Raji (cell line): ENCODE data around the gene CCNY.

Experiments used
- POLR2A ChIP-seq: IDR thresholded peaks from 2 replicates; pipeline ENCODE4 v1.6.1; 2011; ENCODE audit warnings: low read depth, low read length, control low read depth; ENCODE audit not compliant: insufficient read depth

Gene CCNY

DNA sequence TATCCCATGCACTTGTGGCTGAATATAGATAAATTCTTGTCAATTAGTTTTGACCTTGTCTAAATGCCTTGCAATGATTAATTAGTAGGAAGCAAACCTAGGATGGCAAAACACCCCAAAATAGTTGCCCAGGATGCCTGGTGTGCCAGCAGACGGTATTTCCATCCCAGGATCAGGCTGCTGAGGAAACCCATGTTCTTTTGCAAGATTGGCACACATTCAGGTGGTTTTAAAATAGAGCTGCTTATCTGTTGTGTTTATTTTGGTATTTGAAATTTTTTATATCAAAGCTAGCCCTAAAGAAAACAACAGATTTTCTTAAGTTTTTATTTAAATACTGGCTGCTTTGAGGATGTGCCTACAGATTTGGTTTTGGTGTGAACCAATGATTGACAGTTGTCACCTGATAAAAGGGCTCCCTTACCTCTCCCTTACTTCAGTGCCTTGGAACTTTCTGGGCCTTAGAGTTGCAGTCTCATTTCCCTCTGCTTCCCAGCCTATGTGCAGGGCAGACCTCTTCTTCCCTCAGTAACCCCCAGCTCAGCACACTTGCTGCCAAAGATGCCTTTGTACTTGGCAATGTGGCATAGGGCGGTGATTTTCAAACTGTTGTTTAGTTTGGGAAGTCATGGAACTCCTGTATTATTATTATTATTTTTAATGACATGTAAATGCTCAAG lies 54.0 kb downstream of the CCNY start:
- no peak for TF ChIP-seq POLR2A

GRCh38 chr10:35390843-35391152 lies 54.5 kb downstream of the CCNY start:
- TF ChIP-seq POLR2A = no peak

DNA sequence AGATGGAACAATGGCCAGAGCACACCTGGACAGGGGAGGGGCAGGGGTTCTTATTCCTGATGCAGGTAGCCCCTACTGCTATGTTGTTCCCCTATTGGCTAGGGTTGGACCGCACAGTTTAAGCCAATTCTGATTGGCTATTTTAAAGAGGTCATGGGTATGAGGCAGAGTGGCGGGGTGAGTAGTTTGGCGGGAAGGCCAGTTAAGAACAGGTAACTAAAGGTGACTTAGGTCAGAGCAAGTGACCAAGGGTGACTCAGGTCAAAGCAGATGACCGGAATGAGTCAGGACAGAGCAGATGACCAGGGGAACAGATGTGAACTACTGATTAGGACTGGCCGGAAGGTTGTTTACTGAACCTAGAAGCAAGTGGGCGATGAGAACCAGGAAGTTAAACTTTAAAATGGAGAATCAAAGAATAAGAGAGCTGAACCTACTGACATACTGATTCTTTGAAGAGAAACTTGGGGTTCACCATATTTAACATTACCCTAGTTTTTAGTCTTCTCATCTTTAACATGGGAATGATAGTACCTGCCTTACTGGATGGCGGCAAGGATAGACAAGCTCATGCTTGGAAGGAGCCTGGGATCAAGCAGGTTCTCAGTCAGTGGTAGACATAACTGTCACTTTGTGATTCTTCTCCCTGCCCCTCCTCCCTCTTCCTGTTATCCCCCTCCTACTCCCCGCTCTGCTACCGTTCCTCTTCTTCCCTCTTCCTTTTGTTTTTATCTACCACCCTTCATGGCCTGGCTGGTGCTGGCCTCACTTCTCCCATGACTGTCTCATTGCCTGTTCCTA lies 55.0 kb downstream of the CCNY start:
- no peak for TF ChIP-seq POLR2A

GRCh38 chr10:35391954-35392262 lies 55.6 kb downstream of the CCNY start:
- no peak for TF ChIP-seq POLR2A

DNA sequence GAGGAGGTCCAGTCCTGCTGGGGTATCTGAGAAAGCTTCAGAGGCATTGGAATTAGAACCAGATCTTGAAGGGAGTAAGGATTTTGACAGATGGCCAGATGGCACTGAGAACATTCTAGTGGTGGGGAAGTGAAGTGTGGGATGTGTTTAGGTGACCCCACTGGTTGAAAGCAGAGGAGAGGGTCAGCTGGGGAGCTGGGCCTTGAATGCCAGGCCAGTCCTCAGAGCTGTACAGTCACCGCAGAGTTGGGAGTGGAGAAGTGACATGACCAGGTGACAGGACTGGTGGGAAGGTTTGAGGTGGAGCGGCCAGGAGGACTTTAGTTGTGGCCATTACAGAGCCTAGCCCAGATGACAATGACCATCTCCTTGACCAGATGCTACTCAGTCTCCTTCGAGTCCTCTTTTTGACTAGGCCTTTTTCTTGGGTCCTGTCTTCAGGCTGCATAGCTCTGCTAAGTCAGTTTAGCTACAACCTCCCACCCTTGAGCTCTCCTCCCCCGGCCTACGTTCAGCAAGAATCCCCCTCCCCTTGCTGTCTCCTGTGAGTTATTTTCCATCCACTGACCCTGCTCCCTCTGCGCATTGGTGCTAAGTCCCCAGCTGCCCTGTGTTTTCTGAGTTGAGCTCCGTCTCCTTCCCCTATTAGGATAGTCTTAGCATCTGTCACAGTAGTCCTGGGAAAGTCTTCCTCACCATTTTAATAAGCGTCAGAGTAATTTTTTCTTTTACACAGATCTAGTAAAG lies 56.3 kb downstream of the CCNY start:
- no peak for TF ChIP-seq POLR2A

- no peak for TF ChIP-seq POLR2A
These were observed 58.1 kb downstream of the CCNY start for GRCh38 chr10:35394411-35394851.

DNA sequence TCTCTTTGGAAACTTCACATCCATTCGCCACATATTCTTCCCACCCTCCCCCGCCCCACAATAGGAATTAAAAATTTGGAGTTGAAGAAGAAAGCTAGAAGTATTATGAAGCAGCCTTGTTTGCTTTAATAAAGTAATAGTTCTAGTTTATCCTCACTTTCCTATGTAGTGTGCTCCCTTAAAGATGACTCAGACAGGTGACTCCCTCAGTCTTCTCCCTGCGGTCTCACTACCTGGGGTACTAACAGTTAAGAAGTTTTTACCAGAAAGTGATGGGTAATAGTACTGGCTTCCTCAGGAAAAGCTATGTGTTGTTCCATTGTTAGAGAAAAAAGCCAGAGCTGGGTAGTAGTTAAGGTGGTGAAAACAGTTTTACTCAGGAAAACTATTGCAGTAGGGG lies 58.6 kb downstream of the CCNY start:
- no peak for TF ChIP-seq POLR2A

- TF ChIP-seq POLR2A = no peak
These were observed 60.5 kb downstream of the CCNY start for GRCh38 chr10:35396560-35397434.

- TF ChIP-seq POLR2A = no peak
These were observed 61.6 kb downstream of the CCNY start for GRCh38 chr10:35397953-35398352.

- no peak for TF ChIP-seq POLR2A
These were observed 62.0 kb downstream of the CCNY start for GRCh38 chr10:35398355-35398754.

DNA sequence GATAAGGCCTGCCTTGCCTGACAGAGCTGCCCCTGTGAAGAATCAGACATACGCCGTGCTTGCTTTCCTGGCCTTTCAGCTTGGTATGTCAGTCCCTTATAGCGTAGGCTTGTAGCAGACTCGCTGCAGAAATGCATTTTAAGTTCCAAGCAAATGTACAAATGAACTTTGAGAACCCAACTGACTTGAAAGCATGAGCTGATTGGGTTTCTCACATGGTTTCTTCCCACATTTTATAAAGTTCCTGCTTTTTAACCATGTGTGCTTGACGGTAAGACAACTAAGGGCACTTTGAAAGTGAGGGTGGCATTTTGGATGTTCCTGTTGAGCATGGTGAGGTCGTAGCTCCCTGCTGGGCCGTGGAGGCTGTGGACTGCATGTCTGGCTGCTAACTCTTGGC lies 62.6 kb downstream of the CCNY start:
- no peak for TF ChIP-seq POLR2A

- TF ChIP-seq POLR2A = no peak
These were observed 63.2 kb downstream of the CCNY start for GRCh38 chr10:35399414-35400009.

DNA sequence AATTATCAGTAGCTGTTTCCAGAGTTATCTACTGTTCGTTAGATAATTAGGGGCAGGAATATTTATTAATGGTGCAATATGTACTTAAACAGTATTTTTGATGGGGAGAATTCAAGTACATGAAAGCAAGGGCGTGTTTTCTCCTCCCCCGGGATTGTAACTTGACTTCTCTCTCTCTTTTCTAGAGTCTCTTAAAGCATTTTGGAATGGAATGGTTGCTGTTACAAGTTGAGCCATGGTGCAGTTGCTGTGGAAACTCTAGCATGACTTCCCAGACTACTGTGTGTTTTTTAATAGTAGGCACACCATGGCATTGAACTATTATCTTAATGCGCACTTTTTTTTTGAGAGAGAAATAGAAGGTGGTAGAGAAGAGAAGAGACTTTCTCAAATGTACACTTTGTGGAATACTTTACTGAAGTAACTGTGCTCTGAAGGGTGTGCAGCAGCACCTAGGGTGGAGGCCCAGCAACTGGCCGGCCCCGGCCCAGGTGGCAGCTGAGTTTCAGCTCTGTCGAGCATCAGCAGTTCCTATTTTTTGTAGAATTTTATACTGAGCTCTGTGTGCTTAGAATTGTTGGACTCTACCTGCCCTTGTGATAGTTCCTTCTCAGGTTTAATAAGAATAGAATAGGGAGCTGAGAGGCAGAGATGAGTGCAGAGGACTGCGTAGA lies 64.4 kb downstream of the CCNY start:
- no peak for TF ChIP-seq POLR2A

DNA sequence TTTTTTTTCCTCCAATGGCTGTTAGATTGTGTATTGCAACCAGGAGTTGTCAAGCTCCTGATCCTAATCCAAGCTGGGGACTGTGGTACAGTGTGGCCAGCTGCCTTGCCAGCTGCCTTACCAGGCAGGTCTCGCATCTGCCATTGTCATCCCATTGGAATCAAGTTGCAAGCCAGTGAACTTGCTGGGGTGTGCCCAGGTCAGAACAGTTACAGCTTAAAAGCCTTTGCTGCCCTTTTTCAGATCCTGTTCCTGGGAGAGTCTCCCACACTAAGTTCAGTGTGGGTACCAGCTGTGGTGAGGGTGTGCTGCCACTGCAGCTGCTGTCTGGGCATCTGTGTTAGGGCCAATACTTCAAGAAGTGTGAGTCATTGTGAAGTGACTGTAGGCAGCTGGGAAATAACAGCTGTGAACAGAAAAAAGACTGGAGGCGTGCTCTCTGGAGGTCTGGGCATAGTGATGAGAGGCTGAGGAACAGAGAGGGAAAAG lies 72.8 kb downstream of the CCNY start:
- TF ChIP-seq POLR2A = no peak
